Endothelial cell (in vitro differentiated cells): ENCODE results near the gene MSTO1. TPM values are rescaled to one million over a fixed set of nuclear protein-coding genes. Genes with fewer than 3 reads are reported as not detected.
"Not testable (repeated sequence)": the region's sequence is repeated elsewhere in the genome, so short reads cannot be mapped to it uniquely, and the experiment has no call there.

Source experiments
- DNase-seq: peaks from one replicate; pipeline ENCODE4 v3.0.0; 2021; ENCODE audit warnings: low spot score
- H3K27ac Mint-ChIP-seq: one replicate; pipeline ENCODE4 v1.8.0; 2021; ENCODE audit warnings: mixed read lengths, inconsistent platforms; ENCODE audit not compliant: unreplicated experiment
- H3K27me3 Mint-ChIP-seq: one replicate; pipeline ENCODE4 v1.8.0; 2021; ENCODE audit warnings: mild to moderate bottlenecking, moderate library complexity, mixed read lengths, inconsistent platforms; ENCODE audit not compliant: unreplicated experiment
- H3K36me3 Mint-ChIP-seq: one replicate; pipeline ENCODE4 v1.8.0; 2021; ENCODE audit warnings: mild to moderate bottlenecking, low read depth, mixed read lengths, inconsistent platforms; ENCODE audit not compliant: unreplicated experiment
- H3K4me1 Mint-ChIP-seq: one replicate; pipeline ENCODE4 v1.8.0; 2021; ENCODE audit warnings: mild to moderate bottlenecking, mixed read lengths, inconsistent platforms; ENCODE audit not compliant: unreplicated experiment
- H3K4me3 Mint-ChIP-seq: one replicate; pipeline ENCODE4 v1.8.0; 2021; ENCODE audit warnings: mild to moderate bottlenecking, mixed read lengths, inconsistent platforms; ENCODE audit not compliant: unreplicated experiment
- H3K9me3 Mint-ChIP-seq: one replicate; pipeline ENCODE4 v1.8.0; 2021; ENCODE audit warnings: mixed read lengths, inconsistent platforms; ENCODE audit not compliant: unreplicated experiment
- long read RNA-seq: library from polyadenylated mRNA; unstranded; transcript quantifications from one replicate; pipeline ENCODE4 v2.0.0, GENCODE V29; 2020; ENCODE audit not compliant: unreplicated experiment
- total RNA-seq: library from RNA; stranded (reverse); fragmentation: NEBNext Ultra II Directional; extraction: Animal tissue kit (Norgen Biotek cat#: 25700); gene quantifications from one replicate; pipeline ENCODE4 v1.2.1, GENCODE V29; 2021; ENCODE audit not compliant: unreplicated experiment
- TF ChIP-seq, protein P1 (sequence below): fragments of 200-600 bp; sonication (generic); IDR thresholded peaks from one replicate; pipeline ENCODE4 v1.5.0; 2021; ENCODE audit warnings: antibody characterized with exemption; ENCODE audit not compliant: unreplicated experiment

Gene MSTO1
- 34.5 TPM for total RNA-seq
- long read RNA-seq, partial matches to known transcripts = 1 of 7 reads
- long read RNA-seq, other reads (novel, unspliced or antisense) = 2 of 7 reads

DNA sequence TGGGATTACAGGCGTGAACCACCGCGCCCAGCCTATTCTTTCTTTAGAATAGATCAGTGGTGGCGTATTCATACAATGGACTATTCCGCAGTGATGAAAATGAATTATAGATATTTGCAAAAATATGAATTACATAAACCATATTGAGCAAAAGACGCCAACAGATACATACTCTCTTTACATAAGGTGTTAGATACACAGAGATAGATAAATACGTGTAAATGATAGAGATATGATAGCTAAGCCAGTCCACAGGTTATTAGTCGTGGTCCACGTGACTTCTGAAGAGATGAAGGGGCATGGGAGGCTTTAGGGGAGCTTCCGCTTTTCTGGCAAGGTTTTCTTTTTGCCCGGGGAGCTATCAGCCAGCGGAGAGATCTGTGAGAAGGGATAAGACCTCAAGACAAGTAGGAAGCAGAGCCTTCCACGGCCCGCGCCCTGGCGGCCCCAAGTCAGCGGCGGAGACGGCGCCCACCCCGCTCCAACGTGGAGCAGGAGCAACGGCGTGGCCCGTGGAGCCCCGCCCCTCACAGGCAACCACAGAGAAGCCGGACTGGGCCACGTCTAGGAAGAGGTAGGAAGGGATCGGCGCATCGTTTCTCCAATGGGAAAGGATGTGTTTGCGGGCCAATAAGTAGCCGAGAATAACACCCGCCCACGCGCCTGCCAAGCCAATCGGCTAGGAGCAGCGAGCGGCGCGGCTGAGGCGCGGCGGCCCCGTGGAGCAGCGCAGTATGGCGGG lies at the start of gene MSTO1:
TSS of gene MSTO1 (plus strand) at position 704 of the 742 bp plus-strand sequence. CDS start at position 735, 31 bp downstream.
- peaks cover 4% of the 10 kb centered on the region for H3K4me1 Mint-ChIP-seq
- peak within 1 kb of the TSS; percentile 77 for H3K27ac Mint-ChIP-seq
- peak within 1 kb of the TSS; percentile 91 for H3K4me3 Mint-ChIP-seq
- H3K9me3 Mint-ChIP-seq = no peaks in the 10 kb centered on the region
- peak; percentile 75 for DNase-seq
- peaks cover 3% of the 10 kb centered on the region for H3K27me3 Mint-ChIP-seq
- peaks cover 14% of the 10 kb centered on the region for H3K36me3 Mint-ChIP-seq
- TF ChIP-seq, protein P1, sequence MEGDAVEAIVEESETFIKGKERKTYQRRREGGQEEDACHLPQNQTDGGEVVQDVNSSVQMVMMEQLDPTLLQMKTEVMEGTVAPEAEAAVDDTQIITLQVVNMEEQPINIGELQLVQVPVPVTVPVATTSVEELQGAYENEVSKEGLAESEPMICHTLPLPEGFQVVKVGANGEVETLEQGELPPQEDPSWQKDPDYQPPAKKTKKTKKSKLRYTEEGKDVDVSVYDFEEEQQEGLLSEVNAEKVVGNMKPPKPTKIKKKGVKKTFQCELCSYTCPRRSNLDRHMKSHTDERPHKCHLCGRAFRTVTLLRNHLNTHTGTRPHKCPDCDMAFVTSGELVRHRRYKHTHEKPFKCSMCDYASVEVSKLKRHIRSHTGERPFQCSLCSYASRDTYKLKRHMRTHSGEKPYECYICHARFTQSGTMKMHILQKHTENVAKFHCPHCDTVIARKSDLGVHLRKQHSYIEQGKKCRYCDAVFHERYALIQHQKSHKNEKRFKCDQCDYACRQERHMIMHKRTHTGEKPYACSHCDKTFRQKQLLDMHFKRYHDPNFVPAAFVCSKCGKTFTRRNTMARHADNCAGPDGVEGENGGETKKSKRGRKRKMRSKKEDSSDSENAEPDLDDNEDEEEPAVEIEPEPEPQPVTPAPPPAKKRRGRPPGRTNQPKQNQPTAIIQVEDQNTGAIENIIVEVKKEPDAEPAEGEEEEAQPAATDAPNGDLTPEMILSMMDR = no peak

DNA sequence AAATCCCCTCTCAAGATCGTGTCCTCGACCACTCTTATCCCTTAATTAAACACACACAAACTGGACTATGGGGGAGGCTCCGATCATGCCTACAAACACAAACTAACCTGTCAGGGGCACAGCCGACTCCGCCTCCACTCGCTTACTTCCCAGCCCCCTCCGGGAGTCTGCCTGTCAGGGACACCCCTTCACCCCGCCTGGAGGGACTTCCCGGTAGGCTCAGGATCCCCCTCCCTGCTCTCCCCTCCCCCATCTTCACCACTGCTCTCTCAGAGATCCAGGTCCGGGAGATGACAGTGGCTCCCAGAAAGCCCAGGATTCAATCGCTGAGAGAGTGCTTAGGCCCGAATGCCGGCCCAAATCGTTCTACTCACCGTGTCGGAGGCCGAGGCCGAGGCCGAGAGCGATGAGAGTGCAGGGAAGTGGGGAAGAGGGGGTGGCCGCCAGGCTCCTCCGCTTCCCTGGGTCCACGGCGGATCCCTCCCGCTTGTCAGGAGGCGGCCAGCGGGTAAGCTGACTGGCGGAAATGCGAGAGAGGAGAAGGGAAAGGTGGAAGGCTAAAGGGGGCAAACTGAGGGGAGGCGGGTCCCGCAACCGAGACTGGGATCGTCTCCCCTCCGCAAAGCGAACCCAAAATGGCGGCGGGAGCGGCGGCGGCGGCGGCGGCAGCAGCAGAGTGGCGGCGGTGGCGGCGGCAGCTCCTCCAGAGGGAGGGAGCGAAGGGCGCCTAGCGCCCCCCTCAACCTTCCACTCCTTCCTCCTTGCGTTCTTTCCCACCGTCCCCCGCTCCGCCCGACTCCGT lies 48.0 kb upstream of the MSTO1 start:
- Mint-ChIP-seq H3K27ac (peak overlapping the region; percentile 91), H3K27me3 (peaks cover 13% of the 10 kb centered on the region), H3K4me1 (peaks cover 15% of the 10 kb centered on the region), H3K36me3 (peaks cover 13% of the 10 kb centered on the region), H3K4me3 (peak overlapping the region; percentile 96)
- peak; percentile 72 for DNase-seq
- H3K9me3 Mint-ChIP-seq = not testable (repeated sequence)

DNA sequence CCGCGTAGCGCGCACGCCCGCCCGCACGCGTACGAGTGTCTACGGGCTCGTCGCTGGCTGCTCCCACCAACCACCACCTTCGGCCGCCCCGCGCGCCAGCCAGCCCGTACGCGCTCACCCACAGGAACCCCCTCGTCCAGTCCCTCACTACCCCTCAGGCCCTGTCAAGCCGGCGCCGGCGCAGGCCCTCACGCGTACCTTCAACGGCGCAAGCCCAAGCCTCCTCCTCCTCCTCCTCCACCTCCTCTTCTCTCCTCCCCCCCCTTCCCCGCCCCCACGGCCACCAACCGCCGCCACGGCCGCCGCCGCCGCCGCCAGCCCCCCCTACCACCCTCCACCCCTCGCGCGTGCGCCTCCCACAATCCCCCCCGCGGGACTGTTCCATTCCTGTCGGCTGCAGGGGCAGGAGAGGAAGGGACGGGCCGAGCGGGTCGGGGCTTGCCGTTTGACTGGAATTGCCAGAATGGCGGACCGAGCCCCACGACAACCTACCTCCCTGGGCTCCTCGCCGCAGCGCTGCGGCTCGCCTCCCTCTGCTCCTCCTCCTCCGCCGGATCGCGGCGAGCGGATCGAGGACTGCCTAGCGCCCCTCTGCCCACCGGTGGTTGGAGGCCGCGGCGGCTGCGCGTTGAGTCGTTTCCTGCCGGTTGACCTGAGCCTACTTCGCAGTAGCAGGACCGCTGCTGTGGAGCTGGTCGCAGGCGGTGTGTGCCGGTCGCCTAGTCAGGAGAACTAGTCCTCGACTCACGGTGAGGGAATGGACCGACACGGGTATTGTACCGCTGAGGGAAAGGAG lies 47.2 kb upstream of the MSTO1 start, which contains the start of gene ASH1L:
TSS of gene ASH1L (minus strand) at position 223 of the 796 bp plus-strand sequence. CDS start 41,284 bp downstream, outside the sequence.
- Mint-ChIP-seq H3K4me3 (peak within 1 kb of the TSS; percentile 99), H3K9me3 (no peaks in the 10 kb centered on the region), H3K27ac (peak within 1 kb of the TSS; percentile 98), H3K36me3 (peaks cover 13% of the 10 kb centered on the region), H3K4me1 (peaks cover 15% of the 10 kb centered on the region), H3K27me3 (peaks cover 13% of the 10 kb centered on the region)
- TF ChIP-seq, protein P1 = no peak
- peak; percentile 88 for DNase-seq

GRCh38 chr1:155563377-155564022 lies 46.5 kb upstream of the MSTO1 start:
- H3K27ac Mint-ChIP-seq = peak overlapping the region; percentile 98
- peaks cover 13% of the 10 kb centered on the region for H3K36me3 Mint-ChIP-seq
- not testable (repeated sequence) for DNase-seq, H3K9me3 Mint-ChIP-seq
- peaks cover 15% of the 10 kb centered on the region for H3K4me1 Mint-ChIP-seq
- H3K4me3 Mint-ChIP-seq = peak overlapping the region; percentile 99
- H3K27me3 Mint-ChIP-seq = peaks cover 13% of the 10 kb centered on the region

- no peak for DNase-seq
- TF ChIP-seq, protein P1 = no peak
- Mint-ChIP-seq H3K27me3 (peaks cover 1% of the 10 kb centered on the region), H3K4me3 (no peak overlapping the region), H3K36me3 (peaks cover 5% of the 10 kb centered on the region), H3K4me1 (no peaks in the 10 kb centered on the region), H3K27ac (no peak overlapping the region), H3K9me3 (no peaks in the 10 kb centered on the region)
Measured at GRCh38 chr1:155569988-155570592, 39.9 kb upstream of the MSTO1 start.
